Measurements from ENCODE around the gene B4GALT5.
"Not testable (repeated sequence)": the region's sequence is repeated elsewhere in the genome, so short reads cannot be mapped to it uniquely, and the experiment has no call there.

The B4GALT5 gene

DNA sequence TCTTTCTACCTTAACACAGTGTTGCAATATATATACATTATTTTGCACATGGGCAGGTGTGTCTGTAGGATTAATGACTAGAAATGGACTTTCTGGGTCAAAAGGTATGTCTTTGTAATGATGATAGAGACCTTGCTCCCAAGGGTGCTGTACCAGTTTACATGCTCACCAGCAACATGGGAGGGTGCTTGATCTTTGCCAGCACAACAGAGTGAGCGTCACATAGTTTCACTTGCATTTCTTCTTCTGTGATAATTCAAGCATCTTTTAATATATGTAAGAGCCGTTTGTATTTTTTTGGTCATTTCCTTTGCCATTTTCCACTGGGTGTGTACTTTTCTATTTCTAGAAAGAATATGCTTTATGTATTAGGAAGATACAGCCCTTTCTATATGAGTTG, 23.6 kb upstream of the B4GALT5 start:
- DNase-seq: no peak

DNA sequence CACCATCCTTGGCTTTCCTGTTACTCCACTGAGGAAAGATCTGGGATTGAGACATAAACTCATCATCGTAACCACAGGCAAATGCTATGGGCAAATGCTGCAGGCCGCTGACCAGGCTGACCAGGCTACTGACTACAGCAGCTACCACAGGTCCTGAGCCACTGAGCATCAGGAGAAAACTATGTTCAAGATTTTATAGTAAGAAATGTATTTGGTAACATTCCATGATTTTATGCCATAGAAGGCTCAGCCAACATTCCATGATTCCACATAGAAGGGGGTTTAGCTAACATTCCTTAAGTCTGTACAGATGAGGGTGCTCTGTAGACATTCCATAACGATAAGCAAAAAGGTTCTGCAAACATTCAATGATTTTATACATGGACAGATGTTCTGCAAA, 16.1 kb upstream of the B4GALT5 start:
- no peak for DNase-seq

DNA sequence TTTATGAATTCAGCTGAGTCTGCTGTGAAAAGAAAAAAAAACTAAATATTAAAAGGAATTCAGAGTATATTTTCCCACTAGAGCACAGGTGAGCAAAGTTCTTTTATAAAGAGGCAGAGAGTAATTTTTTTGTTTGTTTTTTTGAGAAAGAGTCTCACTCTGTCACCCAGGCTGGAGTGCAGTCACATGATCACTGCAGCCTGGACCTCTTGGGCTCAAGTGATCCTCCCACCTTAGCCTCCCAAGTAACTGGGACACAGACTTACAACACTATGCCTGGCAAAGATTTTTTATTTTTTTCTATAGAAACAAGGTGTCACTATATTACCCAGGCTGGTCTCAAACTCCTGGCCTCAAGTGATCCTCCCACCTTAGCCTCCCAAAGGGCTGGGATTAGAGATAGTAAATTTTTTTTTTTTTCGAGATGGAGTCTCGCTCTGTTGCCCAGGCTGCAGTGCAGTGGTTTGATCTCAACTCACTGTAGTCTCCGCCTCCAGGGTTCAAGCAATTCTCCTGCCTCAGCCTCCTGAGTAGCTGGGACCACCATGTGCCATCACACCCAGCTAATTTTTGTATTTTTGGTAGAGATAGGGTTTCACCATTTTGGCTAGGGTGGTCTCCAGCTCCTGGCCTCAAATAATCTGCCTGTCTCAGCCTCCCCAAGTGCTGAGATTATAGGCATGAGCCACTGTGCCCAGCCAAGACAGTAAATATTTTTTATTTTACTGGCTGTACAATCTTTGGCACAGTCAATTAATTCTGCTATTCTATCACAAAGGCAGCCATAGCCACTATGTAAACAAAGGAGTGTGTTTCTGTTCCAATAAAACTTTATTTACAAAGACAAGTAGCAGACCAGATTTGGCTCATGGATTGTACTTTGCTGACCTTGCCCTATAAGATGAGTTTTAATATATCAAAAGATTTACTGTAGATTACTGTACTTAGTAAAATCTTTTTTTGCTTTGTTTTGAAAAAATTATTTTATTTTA, 14.5 kb upstream of the B4GALT5 start:
- no peak for DNase-seq

DNA sequence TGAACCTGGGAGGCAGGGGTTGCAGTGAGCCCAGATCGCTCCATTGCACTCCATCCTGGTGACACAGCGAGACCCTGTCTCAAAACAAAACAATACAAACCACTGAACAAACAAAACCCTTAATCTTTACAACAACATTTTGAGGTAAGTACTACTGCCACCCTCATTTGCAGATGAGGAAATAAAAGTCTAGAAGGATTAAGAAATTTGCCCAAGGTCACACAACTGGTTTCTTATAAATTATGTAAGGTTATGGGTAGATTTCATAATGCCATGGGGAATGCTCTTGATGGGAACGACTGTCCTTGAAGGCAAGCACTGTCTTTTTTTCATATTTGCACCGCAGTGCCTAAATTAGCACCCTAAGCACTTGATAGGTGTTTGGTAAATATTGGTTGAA, 13.8 kb upstream of the B4GALT5 start:
- no peak for DNase-seq

DNA sequence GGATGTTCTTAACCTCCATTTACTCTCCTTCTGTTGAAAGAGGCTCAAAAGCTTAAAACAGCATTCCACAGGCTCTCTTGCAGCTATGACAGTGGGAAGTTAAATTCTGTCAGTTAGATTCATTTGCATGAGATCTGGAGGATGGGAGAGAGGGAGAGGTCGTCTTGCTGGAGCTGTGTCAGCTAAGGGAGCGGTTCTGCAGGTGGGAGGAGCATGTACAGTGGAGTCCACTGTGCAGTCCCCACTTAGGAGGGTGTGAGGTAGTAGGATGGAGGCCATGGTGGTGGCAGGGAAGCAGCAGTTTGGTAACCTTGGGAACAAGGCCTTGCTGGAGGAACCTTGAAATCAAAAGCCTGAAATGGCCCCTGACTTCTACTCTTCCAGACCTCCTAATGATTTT, 12.0 kb upstream of the B4GALT5 start:
- DNase-seq: no peak

DNA sequence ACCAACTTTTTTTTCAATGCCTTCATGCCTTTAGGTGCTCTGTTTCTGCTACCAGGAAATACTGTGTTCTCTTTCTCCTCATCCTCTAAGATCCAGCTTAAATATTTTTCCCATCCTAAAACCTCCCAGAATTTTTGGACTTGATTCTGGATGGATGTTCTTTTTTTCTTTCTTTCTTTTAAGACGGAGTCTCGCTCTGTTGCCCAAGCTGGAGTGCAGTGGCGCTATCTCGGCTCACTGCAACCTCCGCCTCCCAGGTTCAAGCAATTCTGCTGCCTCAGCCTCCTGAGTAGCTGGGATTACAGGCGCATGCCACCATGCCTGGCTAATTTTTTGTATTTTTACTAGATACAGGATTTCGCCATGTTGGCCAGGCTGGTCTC, 11.5 kb upstream of the B4GALT5 start:
- not testable (repeated sequence) for DNase-seq

DNA sequence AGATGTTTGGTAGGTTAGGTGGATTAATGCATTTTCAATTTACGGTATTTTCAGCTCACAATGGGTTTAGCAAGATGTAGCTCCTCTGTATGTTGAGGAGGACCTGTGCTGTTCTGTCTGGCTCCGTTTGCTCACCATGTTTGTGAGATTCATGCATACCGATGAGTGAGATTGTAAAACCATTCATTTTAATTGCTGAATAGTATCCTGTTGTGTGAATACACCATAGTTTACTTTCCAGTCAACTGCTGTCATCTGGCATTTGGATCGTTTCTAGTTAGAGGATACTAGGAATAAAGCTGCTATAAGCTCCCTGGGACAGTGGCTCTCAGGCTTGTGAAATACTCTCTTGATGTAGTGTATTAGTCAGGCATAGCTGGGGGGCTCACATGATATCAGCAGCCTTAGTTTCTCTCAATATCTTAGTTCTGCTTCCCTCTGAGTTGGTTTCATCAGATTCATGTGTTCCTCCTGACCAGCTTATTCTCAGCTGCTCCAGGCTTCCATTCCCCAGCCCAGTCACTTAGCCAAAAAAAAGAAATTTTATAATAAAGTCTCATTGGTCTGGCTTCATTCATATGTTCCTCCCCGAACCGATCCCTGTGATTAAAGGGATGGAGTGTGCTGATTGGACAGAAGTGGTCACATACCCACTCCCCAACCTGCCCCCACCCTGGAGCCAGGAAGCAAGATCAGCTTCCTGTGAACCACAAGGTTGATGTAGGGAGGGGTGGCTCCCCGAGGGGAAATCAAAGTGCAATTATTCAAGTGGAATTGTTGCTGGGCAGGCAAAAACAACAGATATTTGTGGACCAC, 10.9 kb upstream of the B4GALT5 start:
- peak in 1 of 56 donors; percentile 5 for DNase-seq

DNA sequence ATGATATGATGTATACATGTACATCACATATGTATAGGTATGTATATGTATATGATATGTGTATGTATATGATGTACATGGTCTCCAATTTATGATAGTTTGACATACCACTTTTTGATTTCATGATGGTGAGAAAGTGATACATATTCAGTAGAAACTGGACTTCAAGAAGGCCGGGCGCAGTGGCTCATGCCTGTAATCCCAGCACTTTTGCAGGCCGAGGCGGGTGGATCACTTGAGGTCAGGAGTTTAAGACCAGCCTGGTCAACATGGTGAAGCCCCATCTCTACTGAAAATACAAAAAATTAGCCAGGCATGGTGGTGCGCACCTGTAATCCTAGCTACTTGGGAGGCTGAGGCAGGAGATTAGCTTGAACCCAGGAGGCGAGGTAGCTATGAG, 10.1 kb upstream of the B4GALT5 start:
- DNase-seq: not testable (repeated sequence)

DNA sequence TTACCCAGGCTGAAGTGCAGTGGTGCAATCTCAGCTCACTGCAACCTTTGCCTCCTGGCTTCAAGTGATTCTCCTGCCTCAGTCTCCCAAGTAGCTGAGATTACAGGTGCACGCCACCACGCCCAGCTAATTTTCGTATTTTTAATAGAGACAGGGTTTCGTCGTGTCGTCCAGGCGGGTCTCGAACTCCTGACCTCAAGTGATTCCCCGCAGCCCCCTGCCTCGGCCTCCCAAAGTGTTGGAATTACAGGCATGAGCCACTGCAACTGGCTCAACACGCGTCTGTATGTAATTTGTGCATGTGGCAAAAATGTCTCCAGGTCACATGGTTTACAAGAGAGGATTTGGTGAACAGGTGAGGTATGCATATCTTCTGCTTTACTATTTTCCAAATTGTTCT, 7.6 kb upstream of the B4GALT5 start:
- DNase-seq: not testable (repeated sequence)

DNA sequence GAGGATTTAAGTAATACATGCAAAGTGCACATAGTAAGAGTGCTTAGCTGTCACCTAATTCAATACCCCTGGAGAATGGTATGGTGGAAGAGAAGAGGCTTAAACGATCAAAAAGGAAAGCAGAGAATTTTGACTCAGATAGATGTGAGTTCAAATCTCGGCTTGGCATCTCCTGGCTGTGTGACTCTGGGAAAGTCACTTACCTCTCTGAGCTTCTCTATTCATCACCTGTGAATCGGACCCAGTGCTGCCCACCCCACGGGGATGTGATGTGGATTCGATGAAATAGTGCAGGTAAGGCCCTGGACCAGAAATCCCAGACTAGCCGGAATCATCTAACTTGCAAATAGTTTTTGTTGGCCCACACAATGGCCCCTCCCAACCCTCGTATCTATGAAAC, 1.8 kb upstream of the B4GALT5 start:
- no peak for DNase-seq

DNA sequence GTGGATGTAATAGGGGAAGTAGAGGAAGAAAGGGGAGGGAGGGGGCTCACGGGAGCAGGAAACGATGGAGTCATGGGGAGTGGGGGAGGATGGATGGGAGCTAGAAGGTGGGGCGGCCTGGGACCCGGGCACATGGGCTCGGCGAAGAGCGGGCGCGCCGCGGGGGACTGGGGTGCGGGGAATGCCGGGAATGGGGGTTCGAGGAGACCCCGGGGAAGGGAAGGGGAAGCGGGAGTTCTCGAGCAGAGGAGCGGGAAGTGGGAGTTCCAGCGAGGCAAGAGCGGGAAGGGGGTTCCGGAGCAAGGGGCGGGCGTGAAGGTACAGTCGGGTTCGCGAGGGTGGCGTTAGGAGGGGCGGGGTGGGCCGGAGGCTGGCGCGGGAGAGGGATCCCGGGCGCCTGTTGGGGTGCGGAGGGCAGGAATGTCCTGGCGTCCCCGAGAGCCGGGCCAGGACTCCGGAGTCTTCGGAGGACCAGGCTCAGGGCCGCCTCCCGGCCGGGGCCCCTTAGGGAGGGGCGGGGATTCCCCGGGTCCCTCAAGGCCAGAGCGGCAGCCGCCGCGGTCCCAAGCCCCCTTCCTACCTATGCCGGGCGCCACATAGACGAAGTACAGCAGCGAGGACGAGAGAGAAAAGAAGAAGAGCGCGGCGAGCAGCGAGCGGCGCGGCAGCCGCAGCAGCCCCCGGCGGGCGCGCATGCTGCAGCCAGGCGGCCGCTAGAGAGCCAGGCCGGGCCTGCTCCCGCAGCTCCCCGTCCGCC, 504 bp downstream of the B4GALT5 start:
- peak in 38 of 56 donors; percentile 7 to 79 (median 49) for DNase-seq

DNA sequence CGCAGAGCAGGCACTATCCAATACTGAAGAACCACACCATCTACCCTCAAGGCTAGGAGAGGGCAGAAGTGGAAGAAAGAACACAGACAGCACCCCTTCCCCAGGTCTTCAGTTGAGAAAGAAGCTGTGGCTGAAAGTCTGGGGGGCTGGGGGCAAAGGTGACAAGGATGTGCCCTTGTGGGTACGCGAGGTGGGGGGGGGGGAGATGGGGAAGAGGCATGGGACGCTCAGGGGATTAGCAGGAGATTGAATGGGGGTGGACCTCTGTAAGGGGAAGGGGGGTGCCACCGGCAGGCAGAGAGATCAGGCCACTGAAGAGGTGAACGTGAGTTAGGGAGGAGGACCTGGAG, 1.1 kb downstream of the B4GALT5 start:
- peak in 1 of 56 donors; percentile 34 for DNase-seq

DNA sequence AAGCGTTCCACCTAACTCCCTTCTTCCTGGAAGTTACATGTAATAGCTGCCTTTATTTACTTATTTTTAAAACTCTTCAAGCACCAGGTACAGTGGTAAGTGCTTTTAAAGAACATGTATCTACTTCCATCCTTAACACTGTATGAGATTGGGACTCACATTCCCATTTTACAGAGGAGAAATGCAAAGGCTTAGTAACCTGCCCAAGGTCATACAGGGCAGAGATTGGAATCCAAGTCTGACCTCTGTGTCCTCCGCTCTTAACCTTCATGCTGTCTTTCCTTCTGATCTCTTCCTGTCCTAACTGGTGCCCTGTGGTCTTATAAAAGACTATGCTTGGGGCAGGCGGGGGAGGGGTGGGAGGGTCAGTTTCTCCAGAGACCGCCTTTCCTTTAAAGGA, 1.6 kb downstream of the B4GALT5 start:
- DNase-seq: no peak

DNA sequence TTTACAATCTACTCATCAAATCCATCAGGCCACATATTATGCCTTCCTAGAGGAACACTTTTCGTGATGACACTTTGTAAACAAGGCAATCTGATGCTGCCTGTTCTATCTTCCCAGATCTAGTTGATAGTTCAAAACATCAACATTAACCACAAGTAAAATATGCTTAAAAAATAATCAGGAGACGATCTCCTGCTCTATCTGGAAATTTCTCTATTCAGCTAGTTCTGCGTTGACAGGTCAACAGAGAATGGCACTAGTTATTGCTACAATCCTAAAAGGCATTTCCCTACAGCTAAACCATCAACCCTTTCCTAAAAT, 2.1 kb downstream of the B4GALT5 start:
- DNase-seq: no peak

DNA sequence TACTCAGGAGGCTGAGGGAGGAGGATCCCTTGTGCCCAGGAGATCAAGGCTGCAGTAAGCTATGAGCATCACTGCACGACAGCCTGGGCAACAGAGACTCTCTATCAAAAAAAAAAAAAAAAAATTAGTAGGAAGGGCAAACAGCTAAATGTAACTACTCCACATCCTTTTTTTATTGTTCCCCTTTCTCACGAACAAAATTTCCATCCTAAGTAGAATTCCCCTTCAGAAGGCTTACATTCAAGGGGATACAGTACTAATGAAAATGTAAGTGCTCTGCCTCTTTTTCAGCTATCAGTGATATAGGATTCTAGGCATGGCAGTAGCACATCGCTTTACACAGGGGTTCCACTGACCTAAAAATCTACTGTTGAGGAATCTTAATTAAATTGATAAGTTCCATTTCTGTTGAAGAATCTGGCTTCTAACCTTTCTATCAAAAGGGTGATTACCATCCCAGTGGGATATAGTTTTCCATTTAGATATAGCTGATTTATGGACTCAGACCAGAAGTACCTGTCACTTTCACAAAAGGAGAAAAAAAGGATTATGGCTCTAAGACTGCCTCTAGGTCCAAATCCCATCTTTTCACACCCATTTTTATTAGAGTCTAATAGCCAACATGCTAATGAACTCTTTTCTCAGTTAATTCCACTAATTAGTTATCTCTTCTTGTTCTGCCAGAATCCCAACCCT, 2.6 kb downstream of the B4GALT5 start:
- no peak for DNase-seq

DNA sequence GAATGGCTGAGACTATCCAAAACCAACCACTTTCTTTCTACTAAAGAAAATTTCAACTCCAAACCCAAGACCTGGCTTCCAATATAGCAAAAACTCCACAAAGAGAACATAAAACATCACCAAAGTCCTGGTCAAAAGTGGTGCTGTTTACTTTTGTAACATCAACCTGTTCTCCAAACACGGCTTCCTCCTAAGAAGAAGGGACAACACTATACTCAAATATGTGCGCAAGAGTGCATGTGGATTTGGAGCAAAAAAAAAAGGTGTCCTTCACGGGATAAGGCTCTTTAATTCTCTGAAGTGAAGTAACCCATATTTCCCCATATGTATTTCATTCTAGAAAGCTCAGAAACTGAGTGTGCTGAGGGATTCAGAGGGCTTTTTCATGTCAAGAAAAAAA, 6.6 kb downstream of the B4GALT5 start:
- DNase-seq: no peak

DNA sequence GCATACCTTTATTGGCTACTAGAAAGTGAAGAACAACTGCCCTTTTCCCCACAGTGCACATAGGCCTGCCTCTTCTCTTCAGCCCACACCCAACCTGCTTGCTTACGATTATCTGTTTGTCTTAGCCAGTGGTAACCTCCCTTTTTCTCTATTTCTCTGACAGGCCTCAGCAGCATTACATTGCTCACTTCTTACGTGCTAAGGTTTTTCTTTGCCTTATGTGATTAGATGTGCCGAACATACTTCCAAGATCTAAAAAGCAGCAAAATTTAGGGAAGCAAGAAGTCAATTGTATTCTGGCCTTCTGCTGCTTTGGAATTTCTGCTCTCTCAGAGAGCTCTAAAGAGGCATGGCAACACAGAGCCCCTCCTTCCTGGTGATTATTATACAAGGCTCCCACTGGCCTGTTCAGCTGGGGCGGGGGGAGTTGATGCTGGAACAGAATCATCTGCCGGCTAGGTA, 7.0 kb downstream of the B4GALT5 start:
- DNase-seq: no peak

DNA sequence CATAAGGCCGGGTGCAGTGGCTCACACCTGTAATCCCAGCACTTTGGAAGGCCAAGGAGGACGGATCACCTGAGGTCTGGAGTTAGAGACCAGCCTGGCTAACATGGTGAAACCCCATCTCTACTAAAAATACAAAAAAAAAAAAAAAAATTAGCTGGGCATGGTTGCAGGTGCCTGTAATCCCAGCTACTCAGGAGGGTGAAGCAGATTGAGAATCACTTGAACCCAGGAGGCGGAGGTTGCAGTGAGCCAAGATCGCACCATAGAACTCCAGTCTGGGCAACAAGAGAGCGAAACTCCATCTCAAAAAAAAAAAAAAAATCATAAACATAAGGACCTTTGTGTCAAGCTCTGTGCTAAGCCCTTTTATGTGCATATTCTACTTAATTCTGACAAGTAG, 7.8 kb downstream of the B4GALT5 start:
- not testable (repeated sequence) for DNase-seq

DNA sequence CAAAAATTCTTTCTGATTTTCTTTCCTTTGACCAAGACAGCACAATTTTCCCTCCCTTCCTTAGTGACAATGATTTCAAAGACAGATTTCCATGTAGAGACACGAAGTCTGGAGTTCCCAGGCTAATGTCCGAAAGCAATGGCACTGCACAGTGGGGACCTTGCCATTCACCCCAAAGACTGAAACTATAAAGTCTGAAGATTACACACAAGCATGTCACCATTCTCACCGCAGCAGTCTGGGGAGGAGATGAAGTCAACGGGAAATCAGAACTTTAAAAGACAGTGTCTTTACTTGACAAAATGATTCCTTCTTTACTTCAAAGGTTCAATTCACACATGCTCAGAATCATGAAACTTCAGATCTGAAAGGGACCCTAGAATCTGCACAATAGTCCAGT, 8.3 kb downstream of the B4GALT5 start:
- DNase-seq: no peak

DNA sequence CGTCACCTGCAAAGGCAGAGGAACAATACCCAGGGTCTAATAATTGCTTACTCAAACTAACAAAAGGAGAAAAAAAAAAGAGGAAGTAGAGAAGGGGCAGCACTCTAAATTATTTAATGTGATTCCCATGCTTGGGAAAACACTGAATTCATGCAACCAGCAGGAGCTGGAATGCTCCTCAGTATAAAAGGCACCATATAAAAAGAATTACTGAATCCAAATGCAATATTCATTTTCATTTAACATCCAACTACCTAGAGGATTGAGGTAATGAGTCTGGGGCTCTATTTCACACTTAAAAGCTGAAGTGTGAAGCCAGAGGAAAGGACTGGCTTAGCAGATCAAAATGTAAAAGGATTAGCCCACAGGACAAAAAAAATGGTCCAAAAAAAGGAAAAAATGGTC, 8.7 kb downstream of the B4GALT5 start:
- no peak for DNase-seq

DNA sequence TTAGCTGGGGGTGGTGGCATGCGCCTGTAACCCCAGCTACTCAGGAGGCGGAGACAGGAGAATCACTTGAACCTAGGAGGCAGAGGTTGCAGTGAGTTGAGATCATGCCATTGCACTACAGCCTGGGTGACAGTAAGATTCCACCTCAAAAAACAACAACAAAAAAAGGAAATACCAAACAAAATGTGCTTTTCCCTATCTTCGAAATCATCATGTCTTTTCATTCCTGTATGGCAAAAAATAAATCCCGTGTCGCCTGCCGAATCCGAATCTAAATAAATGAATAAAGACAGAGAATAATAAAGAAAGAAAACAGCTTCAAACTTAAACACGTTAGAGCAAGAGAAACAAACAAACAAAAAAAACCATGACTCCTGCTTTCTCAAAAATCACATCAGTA, 11.8 kb downstream of the B4GALT5 start:
- no peak for DNase-seq
